ENCODE measurements around the gene CCDC80.

DNA sequence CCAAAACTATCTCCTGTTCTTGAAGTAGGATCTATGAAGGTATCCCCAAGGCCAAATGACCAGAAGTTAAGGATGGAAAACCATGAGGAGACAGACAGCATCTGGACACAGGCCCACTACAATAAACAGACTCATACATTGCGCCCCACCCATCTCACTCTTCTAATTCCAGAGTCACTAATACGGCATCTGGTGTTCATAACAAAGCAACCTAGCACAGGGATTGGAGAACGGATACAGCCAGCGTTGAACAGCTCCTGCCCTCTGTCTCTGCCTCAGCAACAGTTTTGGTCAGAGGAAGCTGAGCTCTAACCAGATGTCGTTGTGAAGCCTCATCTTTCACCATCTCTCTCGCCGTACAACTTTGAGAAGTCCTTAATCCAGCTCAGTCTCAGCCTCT is 44.5 kb upstream of the CCDC80 start:
- TF ChIP-seq, protein P1, sequence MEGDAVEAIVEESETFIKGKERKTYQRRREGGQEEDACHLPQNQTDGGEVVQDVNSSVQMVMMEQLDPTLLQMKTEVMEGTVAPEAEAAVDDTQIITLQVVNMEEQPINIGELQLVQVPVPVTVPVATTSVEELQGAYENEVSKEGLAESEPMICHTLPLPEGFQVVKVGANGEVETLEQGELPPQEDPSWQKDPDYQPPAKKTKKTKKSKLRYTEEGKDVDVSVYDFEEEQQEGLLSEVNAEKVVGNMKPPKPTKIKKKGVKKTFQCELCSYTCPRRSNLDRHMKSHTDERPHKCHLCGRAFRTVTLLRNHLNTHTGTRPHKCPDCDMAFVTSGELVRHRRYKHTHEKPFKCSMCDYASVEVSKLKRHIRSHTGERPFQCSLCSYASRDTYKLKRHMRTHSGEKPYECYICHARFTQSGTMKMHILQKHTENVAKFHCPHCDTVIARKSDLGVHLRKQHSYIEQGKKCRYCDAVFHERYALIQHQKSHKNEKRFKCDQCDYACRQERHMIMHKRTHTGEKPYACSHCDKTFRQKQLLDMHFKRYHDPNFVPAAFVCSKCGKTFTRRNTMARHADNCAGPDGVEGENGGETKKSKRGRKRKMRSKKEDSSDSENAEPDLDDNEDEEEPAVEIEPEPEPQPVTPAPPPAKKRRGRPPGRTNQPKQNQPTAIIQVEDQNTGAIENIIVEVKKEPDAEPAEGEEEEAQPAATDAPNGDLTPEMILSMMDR (IDR thresholded peaks at IDR 0.05; ENCODE audit: low read length): no peak
- no peak for TF ChIP-seq EZH2 (IDR thresholded peaks at IDR 0.05; ENCODE audit: borderline replicate concordance, low read length)

Measured in OCI-LY1 (cell line).